ENCODE data around the gene SGK1.

GRCh38 chr6:134256862-134257261 lies 61.0 kb downstream of the SGK1 start:
- TF ChIP-seq GATA2 (IDR thresholded peaks at IDR 0.05; ENCODE audit: low read depth, low read length) = no peak
- no peak for TF ChIP-seq GATA3 (IDR thresholded peaks at IDR 0.05; ENCODE audit: low read depth, low read length)

Data from SH-SY5Y (cell line).